B cell (primary cell): ENCODE measurements around the gene DNPH1. TPM values are rescaled to one million over a fixed set of nuclear protein-coding genes. Genes with fewer than 3 reads are reported as not detected.

Source experiments
- ATAC-seq: fragments of 200-7000 bp; cut with Tn5 transposase; one replicate; pipeline ENCODE4 v1.10.0; 2021; ENCODE audit warnings: low read depth, mild to moderate bottlenecking, moderate number of reproducible peaks, moderate library complexity
- CTCF ChIA-PET: fragments of 350-600 bp; sonication (Branson Sonifier 250); formaldehyde crosslinking; loops from one replicate; lab custom pipeline; 2021; ENCODE audit warnings: antibody characterized with exemption, inconsistent platforms; lab: Charles Lee
- POLR2A ChIA-PET: fragments of 350-600 bp; sonication (Branson Sonifier 250); formaldehyde crosslinking; loops from one replicate; lab custom pipeline; 2021; ENCODE audit warnings: antibody characterized with exemption; lab: Charles Lee
- DNase-seq: peaks from one replicate; pipeline ENCODE4 v3.0.0; 2013
- H2AFZ ChIP-seq: 2 replicates; pipeline ENCODE4 v1.6.1; 2012; ENCODE audit warnings: mild to moderate bottlenecking, low read depth, low read length; ENCODE audit not compliant: insufficient read depth, poor library complexity, severe bottlenecking
- H3K27ac ChIP-seq, 2 donors: 1 replicate in 1 of 2; 2 replicates in 1 of 2; pipeline ENCODE4 v1.5.1; 2012 to 2013; ENCODE audit warnings: low read length in 2 of 2, mild to moderate bottlenecking in 2 of 2, moderate library complexity in 1 of 2
- H3K27me3 ChIP-seq, 4 experiments: fragments of 200-600 bp in 1 of 4; sonication (generic) in 1 of 4; replicated peaks in 1 of 4; 1 replicate in 2 of 4; 2 replicates in 2 of 4; pipeline versions ENCODE4 v1.6.1 to v1.7.0; 2013 to 2016; ENCODE audit warnings: low read length in 3 of 4, mild to moderate bottlenecking in 2 of 4, mixed read lengths in 1 of 4, moderate library complexity in 1 of 4; ENCODE audit not compliant: insufficient read depth in 4 of 4, control insufficient read depth in 3 of 4; ENCODE audit errors: control extremely low read depth in 1 of 4
- H3K36me3 ChIP-seq, 2 experiments: replicated peaks in 1 of 2; 1 replicate in 1 of 2; 2 replicates in 1 of 2; pipeline versions ENCODE4 v1.6.1 to v1.7.1; 2013; ENCODE audit warnings: low read length in 1 of 2; ENCODE audit not compliant: insufficient read depth in 2 of 2, control insufficient read depth in 1 of 2; ENCODE audit errors: control extremely low read depth in 1 of 2, extremely low read depth in 1 of 2
- H3K4me1 ChIP-seq, 2 donors: fragments of 200-600 bp in 1 of 2; sonication (generic) in 1 of 2; 1 replicate in 1 of 2; 2 replicates in 1 of 2; pipeline versions ENCODE4 v1.5.1 to v1.6.1; 2013 to 2017; ENCODE audit warnings: low read length in 2 of 2; ENCODE audit not compliant: control insufficient read depth in 2 of 2, insufficient read depth in 2 of 2
- H3K4me2 ChIP-seq: replicated peaks from 2 replicates; pipeline ENCODE3; 2012; ENCODE audit warnings: mild to moderate bottlenecking, low read depth, low read length; ENCODE audit not compliant: poor library complexity, severe bottlenecking
- H3K4me3 ChIP-seq, 5 experiments: fragments of 200-600 bp in 1 of 5; sonication (generic) in 1 of 5; 1 replicate in 3 of 5; 2 replicates in 2 of 5; pipeline versions ENCODE4 v1.5.1 to v1.7.0; 2011 to 2016; ENCODE audit warnings: low read length in 4 of 5, mild to moderate bottlenecking in 4 of 5, low read depth in 2 of 5, control low read depth in 1 of 5, moderate library complexity in 1 of 5; ENCODE audit not compliant: insufficient read depth in 1 of 5; ENCODE audit errors: control extremely low read depth in 1 of 5, extremely low read depth in 1 of 5
- H3K79me2 ChIP-seq: fragments of 200-600 bp; sonication (generic); one replicate; pipeline ENCODE4 v1.6.0; 2016; ENCODE audit warnings: low read length; ENCODE audit not compliant: control insufficient read depth, insufficient read depth
- H3K9ac ChIP-seq: fragments of 200-600 bp; sonication (generic); 2 replicates; pipeline ENCODE4 v1.6.1; 2017; ENCODE audit warnings: mild to moderate bottlenecking, low read length, moderate library complexity
- H3K9me3 ChIP-seq, 3 donors: one replicate each; pipeline versions ENCODE4 v1.6.1 to v1.7.1; 2013; ENCODE audit warnings: low read length in 2 of 3; ENCODE audit not compliant: control insufficient read depth in 2 of 3, insufficient read depth in 1 of 3; ENCODE audit errors: control extremely low read depth in 1 of 3
- H4K20me1 ChIP-seq: 2 replicates; pipeline ENCODE4 v1.6.0; 2012; ENCODE audit warnings: mild to moderate bottlenecking, low read length; ENCODE audit not compliant: insufficient read depth, control insufficient read depth, poor library complexity, severe bottlenecking
- H3K27ac Mint-ChIP-seq: one replicate; pipeline ENCODE4 v1.8.0; 2021; ENCODE audit warnings: mixed read lengths
- H3K27me3 Mint-ChIP-seq: one replicate; pipeline ENCODE4 v1.8.0; 2021; ENCODE audit warnings: mixed read lengths
- H3K4me1 Mint-ChIP-seq: one replicate; pipeline ENCODE4 v1.8.0; 2021; ENCODE audit warnings: mixed read lengths
- H3K4me3 Mint-ChIP-seq: one replicate; pipeline ENCODE4 v1.8.0; 2021; ENCODE audit warnings: mixed read lengths
- H3K9me3 Mint-ChIP-seq: one replicate; pipeline ENCODE4 v1.8.0; 2022; ENCODE audit warnings: mixed read lengths; ENCODE audit not compliant: insufficient read depth
- EZH2 ChIP-seq: IDR thresholded peaks from 2 replicates; pipeline ENCODE4 v1.6.1; 2012; ENCODE audit warnings: borderline replicate concordance, low read depth, mild to moderate bottlenecking, moderate library complexity, low read length; ENCODE audit not compliant: insufficient read depth, poor library complexity, severe bottlenecking
- whole genome bisulfite sequencing: methylation state at CpG from one replicate; pipeline ENCODE4 v1.1.5; 2013; ENCODE audit warnings: missing lambda C conversion rate; ENCODE audit not compliant: insufficient coverage; 5-methylcytosine and 5-hydroxymethylcytosine counted together
- intact Hi-C: fragments of 100-400 bp; cut with micrococcal nuclease; formaldehyde crosslinking; loops from one replicate; pipeline ENCODE4 v1.10.0; 2022
- polyA plus RNA-seq: library from polyadenylated mRNA; depleted of rRNA; stranded (reverse); fragments of >200 nt; gene quantifications from 2 replicates; pipeline ENCODE4 v1.2.3, GENCODE V29; 2012
- total RNA-seq, 2 donors: library from RNA; stranded (reverse); fragments of 120-200 nt in 1 of 2; gene quantifications; 1 replicate in 1 of 2; 2 replicates in 1 of 2; pipeline versions ENCODE4 v1.2.3 to v1.2.4, GENCODE V29; 2013 to 2022
- TF ChIP-seq, protein P1 (sequence below): fragments of 200-600 bp; IDR thresholded peaks from one replicate; pipeline ENCODE4 v1.8.0; 2022; ENCODE audit warnings: antibody characterized with exemption, mild to moderate bottlenecking

Gene DNPH1
- total and polyA plus RNA-seq, 2 donors (not counting 1 experiment from before 2014, with no cell fraction given) = 29.0 to 52.8 TPM

DNA sequence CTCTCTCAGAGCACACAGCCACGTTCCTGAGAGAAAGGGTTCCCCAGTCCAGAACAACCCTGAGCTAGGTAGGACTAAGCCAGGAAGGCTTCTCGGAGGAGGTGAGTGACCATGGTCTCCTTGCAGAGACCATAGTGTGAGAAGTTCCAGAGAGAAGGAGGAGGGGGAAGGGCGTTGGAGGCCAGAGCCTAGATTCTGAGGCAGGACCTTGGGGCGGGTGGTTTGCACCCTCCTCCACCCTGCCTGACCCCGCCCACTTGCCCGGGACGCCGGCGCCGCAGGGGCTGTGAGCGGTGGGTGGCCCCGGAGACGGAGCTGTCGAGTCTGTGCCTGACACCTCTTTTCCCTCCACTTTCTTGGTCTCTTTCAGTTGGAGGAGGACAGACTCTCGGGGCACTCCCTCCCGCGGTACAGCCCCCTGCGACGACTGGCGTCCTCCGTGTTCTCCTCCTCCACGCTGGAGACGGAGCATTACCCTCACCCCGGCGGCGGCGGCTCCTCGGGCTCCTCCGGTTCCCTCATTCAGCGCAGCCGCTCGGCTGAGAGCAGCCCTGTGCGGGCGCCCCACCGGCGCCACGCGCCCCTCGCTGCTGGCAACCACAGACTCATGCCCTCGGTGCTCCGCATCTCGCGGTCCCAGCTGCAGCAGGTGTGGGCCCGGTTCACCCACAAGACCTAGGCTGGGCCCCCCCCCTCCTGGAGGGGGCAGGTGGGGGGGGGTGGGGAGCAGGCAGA, 40.2 kb upstream of the DNPH1 start:
- Histone ChIP-seq H3K36me3 (no peaks in the 10 kb centered on the region), H3K27ac (no peak overlapping the region), H3K9me3 (peaks cover 0 to 7% (median 0%) of the 10 kb centered on the region in 3 donors), H3K4me3 (peak overlapping the region in 4 of 5 experiments; percentile 36 to 54 (median 48)), H2AFZ (peak overlapping the region; percentile 71), H3K79me2 (no peaks in the 10 kb centered on the region), H3K4me1 (peaks cover 26 to 34% of the 10 kb centered on the region in 2 donors), H3K4me2 (peak overlapping the region; percentile 86), H4K20me1 (no peaks in the 10 kb centered on the region), H3K9ac (peak overlapping the region; percentile 58), H3K27me3 (peaks cover 0 to 11% (median 5%) of the 10 kb centered on the region in 4 experiments)
- Mint-ChIP-seq H3K9me3 (no peaks in the 10 kb centered on the region), H3K27ac (peak overlapping the region; percentile 37), H3K4me3 (peak overlapping the region; percentile 80), H3K27me3 (peaks cover 10% of the 10 kb centered on the region), H3K4me1 (peaks cover 44% of the 10 kb centered on the region)
- WGBS = 5% methylated on average over 35 of the region's 44 CpGs
- intact Hi-C loops = loop anchor here (5.0 kb wide), 1 partner anchor 188 kb away; the partner anchor contains the start of gene DLK2
- CTCF ChIA-PET = interaction anchor here (0.7 to 2.7 kb wide), 7 partner anchors 11 to 238 kb away, joined by 3 to 11 read pairs (median 3); partner anchors contain the start of gene CRIP3
- DNase-seq (peak; percentile 58), ATAC-seq (peak; percentile 22)
- POLR2A ChIA-PET = no interaction called here
- TF ChIP-seq, protein P1, sequence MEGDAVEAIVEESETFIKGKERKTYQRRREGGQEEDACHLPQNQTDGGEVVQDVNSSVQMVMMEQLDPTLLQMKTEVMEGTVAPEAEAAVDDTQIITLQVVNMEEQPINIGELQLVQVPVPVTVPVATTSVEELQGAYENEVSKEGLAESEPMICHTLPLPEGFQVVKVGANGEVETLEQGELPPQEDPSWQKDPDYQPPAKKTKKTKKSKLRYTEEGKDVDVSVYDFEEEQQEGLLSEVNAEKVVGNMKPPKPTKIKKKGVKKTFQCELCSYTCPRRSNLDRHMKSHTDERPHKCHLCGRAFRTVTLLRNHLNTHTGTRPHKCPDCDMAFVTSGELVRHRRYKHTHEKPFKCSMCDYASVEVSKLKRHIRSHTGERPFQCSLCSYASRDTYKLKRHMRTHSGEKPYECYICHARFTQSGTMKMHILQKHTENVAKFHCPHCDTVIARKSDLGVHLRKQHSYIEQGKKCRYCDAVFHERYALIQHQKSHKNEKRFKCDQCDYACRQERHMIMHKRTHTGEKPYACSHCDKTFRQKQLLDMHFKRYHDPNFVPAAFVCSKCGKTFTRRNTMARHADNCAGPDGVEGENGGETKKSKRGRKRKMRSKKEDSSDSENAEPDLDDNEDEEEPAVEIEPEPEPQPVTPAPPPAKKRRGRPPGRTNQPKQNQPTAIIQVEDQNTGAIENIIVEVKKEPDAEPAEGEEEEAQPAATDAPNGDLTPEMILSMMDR = no peak
- TF ChIP-seq EZH2 = no peak
